PC-9 (cell line): ENCODE results near the gene TAPBPL. TPM values are rescaled to one million over a fixed set of nuclear protein-coding genes. Genes with fewer than 3 reads are reported as not detected.

ENCODE experiments used
- Bru-seq: library from RNA; stranded (reverse); fragments of 400-500 nt; gene quantifications from one replicate; lab custom pipeline; 2021; lab: Mats Ljungman, UMichigan
- BruChase-seq, 2 experiments: library from RNA; stranded (reverse); fragments of 400-500 nt; gene quantifications; one replicate each; lab custom pipeline; 2021; lab: Mats Ljungman, UMichigan
- BruUV-seq: library from RNA; stranded (reverse); fragments of 400-500 nt; replicated peaks from 2 replicates; lab custom pipeline; 2021; lab: Mats Ljungman, UMichigan
- CTCF ChIA-PET: fragments of 300-600 bp; sonication (Branson Sonifier 250); formaldehyde crosslinking; loops from one replicate; lab custom pipeline; 2022; ENCODE audit warnings: antibody characterized with exemption; lab: Charles Lee
- POLR2A ChIA-PET: fragments of 300-600 bp; sonication (Branson Sonifier 250); formaldehyde crosslinking; loops from one replicate; lab custom pipeline; 2022; ENCODE audit warnings: antibody characterized with exemption; ENCODE audit not compliant: unreplicated experiment; lab: Charles Lee
- DNase-seq, 2 experiments: peaks; one replicate each; pipeline versions ENCODE4 v3.0.0 to v3.0.0-alpha.2; 2015 to 2022; ENCODE audit warnings: mixed read lengths in 1 of 2
- H2AFZ ChIP-seq: fragments of 200-600 bp; sonication (generic); 2 replicates; pipeline ENCODE4 v1.8.1; 2017; ENCODE audit warnings: antibody characterized with exemption
- H3F3A ChIP-seq: fragments of 200-600 bp; sonication (generic); 2 replicates; pipeline ENCODE4 v1.8.1; 2017; ENCODE audit warnings: antibody characterized with exemption, mild to moderate bottlenecking, low read depth; ENCODE audit not compliant: insufficient read depth
- H3K27ac ChIP-seq: fragments of 200-600 bp; sonication (generic); 2 replicates; pipeline ENCODE4 v1.6.1; 2016; ENCODE audit warnings: mixed run types
- H3K27me3 ChIP-seq: fragments of 200-600 bp; sonication (generic); 2 replicates; pipeline ENCODE4 v1.6.1; 2016; ENCODE audit warnings: low read depth, mixed run types; ENCODE audit not compliant: insufficient read depth
- H3K36me3 ChIP-seq: fragments of 200-600 bp; sonication (generic); 2 replicates; pipeline ENCODE4 v1.6.1; 2016; ENCODE audit warnings: low read depth, mixed run types
- H3K4me1 ChIP-seq: fragments of 200-600 bp; sonication (generic); replicated peaks from 2 replicates; pipeline ENCODE4 v1.6.1; 2016; ENCODE audit warnings: mixed run types; ENCODE audit not compliant: insufficient read depth
- H3K4me2 ChIP-seq: fragments of 200-600 bp; sonication (generic); 2 replicates; pipeline ENCODE4 v1.6.1; 2017; ENCODE audit warnings: mixed run types
- H3K4me3 ChIP-seq: fragments of 200-600 bp; sonication (generic); 2 replicates; pipeline ENCODE4 v1.6.1; 2016; ENCODE audit warnings: mixed run types
- H3K79me2 ChIP-seq: fragments of 200-600 bp; sonication (generic); 2 replicates; pipeline ENCODE4 v1.6.1; 2017; ENCODE audit warnings: low read depth, mixed run types
- H3K9me2 ChIP-seq: fragments of 200-600 bp; sonication (generic); 2 replicates; pipeline ENCODE4 v1.8.1; 2017; ENCODE audit warnings: mild to moderate bottlenecking; ENCODE audit not compliant: insufficient read depth
- H3K9me3 ChIP-seq: fragments of 200-600 bp; sonication (generic); 2 replicates; pipeline ENCODE4 v1.8.1; 2016; ENCODE audit warnings: low read depth; ENCODE audit not compliant: insufficient read depth
- H4K20me1 ChIP-seq: fragments of 200-600 bp; sonication (generic); 2 replicates; pipeline ENCODE4 v1.8.1; 2017; ENCODE audit not compliant: insufficient read depth
- CTCF ChIP-seq: fragments of 200-600 bp; sonication (generic); conservative IDR thresholded peaks from 2 replicates; pipeline ENCODE4 v1.6.1; 2017; ENCODE audit warnings: mixed run types, antibody characterized with exemption, mild to moderate bottlenecking, moderate library complexity
- EZH2 ChIP-seq: fragments of 200-600 bp; sonication (generic); IDR thresholded peaks from 2 replicates; pipeline ENCODE4 v1.8.0; 2017; ENCODE audit warnings: antibody characterized with exemption, low read depth
- intact Hi-C: fragments of 100-400 bp; cut with micrococcal nuclease; formaldehyde crosslinking; loops from one replicate; pipeline ENCODE4 v1.10.0; 2022; ENCODE audit not compliant: unreplicated experiment
- long read RNA-seq: library from polyadenylated mRNA; stranded (forward); transcript quantifications from one replicate; pipeline ENCODE4 v2.0.0, GENCODE V29; 2022
- total RNA-seq: library from RNA; stranded (reverse); gene quantifications from 2 replicates; pipeline ENCODE4 v1.2.3, GENCODE V29; 2021

TAPBPL gene
- total RNA-seq (26.0 and 27.8 TPM in 2 replicates), Bru-seq, nascent RNA (percentile 58 among the genes with signal in this experiment), BruChase-seq, experiment 1, labeled RNA remaining after a 2-hour chase (percentile 66 among the genes with signal in this experiment), BruChase-seq, experiment 2, labeled RNA remaining after a 6-hour chase (percentile 55 among the genes with signal in this experiment)
- long read RNA-seq, transcript TAPBPL-201 (7 exons, 1,741 nt), result major isoform, 34 of 48 reads
- long read RNA-seq, partial matches to known transcripts, result 2 of 48 reads
- long read RNA-seq, other reads (novel, unspliced or antisense), result 10 of 48 reads

- intact Hi-C loops, result loop anchor here (1.0 to 2.0 kb wide), 3 partner anchors 21 to 115 kb away; no protein-coding TSS in a partner anchor
- Histone ChIP-seq H3K4me3 (peak within 1 kb of the TSS; percentile 63), H3K36me3 (no peaks in the 10 kb centered on the region), H3K27me3 (no peaks in the 10 kb centered on the region), H2AFZ (peak within 1 kb of the TSS; percentile 99), H3K9me3 (no peaks in the 10 kb centered on the region), H3F3A (no peaks in the 10 kb centered on the region; the same call in 1 of the 2 replicates), H3K4me2 (peak within 1 kb of the TSS; percentile 98), H3K27ac (peak within 1 kb of the TSS; percentile 52), H4K20me1 (no peaks in the 10 kb centered on the region), H3K9me2 (no peaks in the 10 kb centered on the region), H3K4me1 (peaks cover 13% of the 10 kb centered on the region), H3K79me2 (no peaks in the 10 kb centered on the region)
- ChIA-PET POLR2A (interaction anchor here (0.5 to 0.6 kb wide), 3 partner anchors 13 to 335 kb away, joined by 3 to 4 read pairs (median 3); no protein-coding TSS in a partner anchor), CTCF (interaction anchor here (0.6 to 0.7 kb wide), 3 partner anchors 10 to 462 kb away, joined by 3 to 4 read pairs (median 3); no protein-coding TSS in a partner anchor)
- DNase-seq, result peak; percentile 70 to 85
- TSS peak; percentile 19 for BruUV-seq
- TF ChIP-seq CTCF (no peak), EZH2 (no peak)
Measured at GRCh38 chr12:6451348-6452244, at the start of gene TAPBPL. Gene TAPBPL, plus strand, starts transcription at chr12:6452042. Its CDS starts 207 bp downstream, at chr12:6452249.

GRCh38 chr12:6404390-6404789, 47.5 kb upstream of the TAPBPL start:
- no peaks in the 10 kb centered on the region for H3K79me2 ChIP-seq
- H3K9me2 ChIP-seq, result no peaks in the 10 kb centered on the region
- H3K9me3 ChIP-seq, result peaks cover 4% of the 10 kb centered on the region; the same call in 1 of the 2 replicates
- H3K4me2 ChIP-seq, result no peak overlapping the region
- H3K4me1 ChIP-seq, result no peaks in the 10 kb centered on the region
- H3K27ac ChIP-seq, result no peak overlapping the region
- no peak overlapping the region for H2AFZ ChIP-seq
- ChIA-PET POLR2A (no interaction called here), CTCF (no interaction called here)
- intact Hi-C loops, result no loop called here
- BruUV-seq, result no TSS peak
- H3K4me3 ChIP-seq, result no peak overlapping the region
- TF ChIP-seq EZH2 (no peak), CTCF (no peak)
- 0 out of 2 replicates have a peak, but pooled peaks cover 9% of the 10 kb centered on the region for H3K36me3 ChIP-seq
- H4K20me1 ChIP-seq, result no peaks in the 10 kb centered on the region
- DNase-seq, result no peak
- H3F3A ChIP-seq, result peaks cover 14% of the 10 kb centered on the region; the same call in 1 of the 2 replicates
- no peaks in the 10 kb centered on the region for H3K27me3 ChIP-seq

GRCh38 chr12:6405963-6406362, 45.9 kb upstream of the TAPBPL start:
- CTCF ChIA-PET, result interaction anchor here (0.6 kb wide), 2 partner anchors 71 to 127 kb away, joined by 3 to 4 read pairs; no protein-coding TSS in a partner anchor

More at GRCh38 chr12:6405963-6406362, 45.9 kb upstream of the TAPBPL start:
- Histone ChIP-seq H3K4me1 (no peaks in the 10 kb centered on the region), H3K79me2 (no peaks in the 10 kb centered on the region), H3K4me3 (no peak overlapping the region), H3K4me2 (no peak overlapping the region), H3K36me3 (0 out of 2 replicates have a peak, but pooled peaks cover 4% of the 10 kb centered on the region), H4K20me1 (no peaks in the 10 kb centered on the region), H3K9me3 (peaks cover 9% of the 10 kb centered on the region; the same call in 1 of the 2 replicates), H3F3A (peaks cover 13% of the 10 kb centered on the region; the same call in 1 of the 2 replicates), H2AFZ (no peak overlapping the region), H3K27ac (no peak overlapping the region), H3K27me3 (no peaks in the 10 kb centered on the region), H3K9me2 (no peaks in the 10 kb centered on the region)
- POLR2A ChIA-PET, result no interaction called here
- intact Hi-C loops, result no loop called here
- no TSS peak for BruUV-seq
- DNase-seq, result no peak
- TF ChIP-seq CTCF (no peak), EZH2 (no peak)
